ENCODE measurements around the gene UBQLN1. TPM values are rescaled to one million over a fixed set of nuclear protein-coding genes. Genes with fewer than 3 reads are reported as not detected.

The UBQLN1 gene
- polyA plus RNA-seq, 1 of the 3 experiments (the other 2 are of a cell fraction) = 60.3 TPM

DNA sequence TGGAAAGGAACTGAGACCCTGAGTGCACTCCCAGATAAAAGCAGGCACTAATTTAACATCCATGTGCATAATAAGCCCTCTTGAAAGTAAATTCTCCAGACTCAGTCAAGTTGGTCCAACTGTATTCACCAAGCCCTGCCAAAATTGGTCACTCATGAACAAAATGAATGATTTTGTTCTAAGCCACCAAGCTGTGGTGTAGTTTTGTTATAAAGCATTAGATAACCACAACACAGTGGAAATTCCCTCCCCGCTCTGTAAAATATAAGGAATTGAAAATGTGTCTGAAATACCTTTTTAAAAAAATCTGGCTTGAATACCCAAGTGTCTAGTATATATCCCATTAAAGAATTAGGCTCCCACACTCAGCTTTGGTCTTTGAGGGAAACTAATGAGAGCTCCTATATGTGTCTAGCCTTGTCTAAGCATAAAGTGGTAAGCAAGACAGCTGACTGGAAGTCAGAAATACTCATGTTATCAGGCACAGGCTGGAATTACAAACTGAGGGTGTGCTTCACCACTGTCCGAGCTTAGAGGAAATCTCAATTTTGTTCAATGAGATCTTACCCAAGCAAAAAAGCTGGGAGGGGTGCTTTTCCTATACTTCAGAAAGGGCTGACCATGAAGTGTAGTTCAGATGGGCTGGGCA is 51.6 kb downstream of the UBQLN1 start:
- no peaks in the 10 kb centered on the region for H4K20me1 ChIP-seq (ENCODE audit: insufficient read depth)
- POLR2A ChIA-PET = no interaction called here
- H3K9me2 ChIP-seq = no peaks in the 10 kb centered on the region
- H3K4me3 ChIP-seq (ENCODE audit: low read depth in 2 of 2, low read length in 1 of 2) = no peak overlapping the region
- H3K27me3 ChIP-seq (ENCODE audit: insufficient read depth) = no peaks in the 10 kb centered on the region
- 0 out of 2 replicates have a peak, but pooled peaks cover 5% of the 10 kb centered on the region for H3K79me2 ChIP-seq (ENCODE audit: insufficient read depth)
- CTCF ChIA-PET = no interaction called here
- H3K4me1 ChIP-seq (ENCODE audit: control insufficient read depth in 1 of 2, insufficient read depth in 2 of 2, low read depth in 1 of 2, low read length in 1 of 2) = no peaks in the 10 kb centered on the region
- no peak for DNase-seq
- H3K9ac ChIP-seq = no peak overlapping the region
- no peaks in the 10 kb centered on the region for H3K9me3 ChIP-seq
- peaks cover 79 to 83% of the 10 kb centered on the region in 2 experiments for H3K36me3 ChIP-seq (replicated peaks in 1 of 2; ENCODE audit: control insufficient read depth in 1 of 2, insufficient read depth in 2 of 2, low read length in 1 of 2)
- no peak overlapping the region for H3K27ac ChIP-seq (ENCODE audit: low read depth in 2 of 2, low read length in 1 of 2)
- H2AFZ ChIP-seq (ENCODE audit: low read depth) = no peak overlapping the region
- H3K4me2 ChIP-seq = no peak overlapping the region
- H3F3A ChIP-seq (replicated peaks; ENCODE audit: insufficient read depth) = peaks cover 5% of the 10 kb centered on the region
- 98% methylated on average over 2 of the region's 2 CpGs for WGBS (ENCODE audit: low lambda C conversion rate)
- no peak for TF ChIP-seq RCOR1 (IDR thresholded peaks at IDR 0.05; ENCODE audit: low read length)
- TF ChIP-seq, protein P1, sequence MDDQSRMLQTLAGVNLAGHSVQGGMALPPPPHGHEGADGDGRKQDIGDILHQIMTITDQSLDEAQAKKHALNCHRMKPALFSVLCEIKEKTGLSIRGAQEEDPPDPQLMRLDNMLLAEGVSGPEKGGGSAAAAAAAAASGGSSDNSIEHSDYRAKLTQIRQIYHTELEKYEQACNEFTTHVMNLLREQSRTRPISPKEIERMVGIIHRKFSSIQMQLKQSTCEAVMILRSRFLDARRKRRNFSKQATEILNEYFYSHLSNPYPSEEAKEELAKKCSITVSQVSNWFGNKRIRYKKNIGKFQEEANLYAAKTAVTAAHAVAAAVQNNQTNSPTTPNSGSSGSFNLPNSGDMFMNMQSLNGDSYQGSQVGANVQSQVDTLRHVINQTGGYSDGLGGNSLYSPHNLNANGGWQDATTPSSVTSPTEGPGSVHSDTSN (IDR thresholded peaks at IDR 0.05) = no peak
- TF ChIP-seq, protein P2, sequence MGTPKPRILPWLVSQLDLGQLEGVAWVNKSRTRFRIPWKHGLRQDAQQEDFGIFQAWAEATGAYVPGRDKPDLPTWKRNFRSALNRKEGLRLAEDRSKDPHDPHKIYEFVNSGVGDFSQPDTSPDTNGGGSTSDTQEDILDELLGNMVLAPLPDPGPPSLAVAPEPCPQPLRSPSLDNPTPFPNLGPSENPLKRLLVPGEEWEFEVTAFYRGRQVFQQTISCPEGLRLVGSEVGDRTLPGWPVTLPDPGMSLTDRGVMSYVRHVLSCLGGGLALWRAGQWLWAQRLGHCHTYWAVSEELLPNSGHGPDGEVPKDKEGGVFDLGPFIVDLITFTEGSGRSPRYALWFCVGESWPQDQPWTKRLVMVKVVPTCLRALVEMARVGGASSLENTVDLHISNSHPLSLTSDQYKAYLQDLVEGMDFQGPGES (IDR thresholded peaks at IDR 0.05; ENCODE audit: low read depth, low read length) = no peak
- no peak for TF ChIP-seq NRF1 (IDR thresholded peaks at IDR 0.05; ENCODE audit: low read depth, low read length)
- no peak for TF ChIP-seq RFX5 (IDR thresholded peaks at IDR 0.05; ENCODE audit: low read length)
- TF ChIP-seq EZH2phosphoT487 (IDR thresholded peaks at IDR 0.05; ENCODE audit: borderline replicate concordance, low read depth) = no peak
- no peak for TF ChIP-seq MEF2A (IDR thresholded peaks at IDR 0.05; ENCODE audit: borderline replicate concordance, low read depth)

DNA sequence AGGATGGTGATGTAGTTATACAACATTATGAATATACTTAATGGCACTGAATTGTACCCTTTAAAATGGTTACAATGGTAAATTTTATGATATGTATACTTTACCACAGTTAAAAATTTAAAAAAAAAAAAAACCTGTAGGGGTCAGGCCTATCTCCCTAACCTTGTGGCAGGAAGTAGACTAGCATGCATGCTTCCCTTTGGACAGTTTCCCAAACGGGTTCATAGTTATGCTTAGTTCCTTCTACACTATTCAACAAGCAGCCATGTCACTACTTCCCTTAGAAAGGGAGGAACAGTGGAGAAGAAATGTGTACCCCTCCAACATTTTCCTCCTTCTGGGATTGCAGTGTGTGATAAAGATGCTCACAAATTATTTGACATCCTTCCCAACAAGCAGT is 52.3 kb downstream of the UBQLN1 start:
- Histone ChIP-seq H3K36me3 (replicated peaks in 1 of 2; ENCODE audit: control insufficient read depth in 1 of 2, insufficient read depth in 2 of 2, low read length in 1 of 2) (peaks cover 74 to 76% of the 10 kb centered on the region in 2 experiments), H3F3A (replicated peaks; ENCODE audit: insufficient read depth) (peaks cover 5% of the 10 kb centered on the region), H3K27ac (ENCODE audit: low read depth in 2 of 2, low read length in 1 of 2) (no peak overlapping the region), H3K27me3 (ENCODE audit: insufficient read depth) (no peaks in the 10 kb centered on the region), H3K4me2 (no peak overlapping the region), H4K20me1 (ENCODE audit: insufficient read depth) (no peaks in the 10 kb centered on the region), H3K9ac (no peak overlapping the region), H3K4me3 (ENCODE audit: low read depth in 2 of 2, low read length in 1 of 2) (no peak overlapping the region), H3K9me3 (no peaks in the 10 kb centered on the region), H3K4me1 (ENCODE audit: control insufficient read depth in 1 of 2, insufficient read depth in 2 of 2, low read depth in 1 of 2, low read length in 1 of 2) (peaks cover 0 to 2% of the 10 kb centered on the region in 2 experiments; a peak in 1 of 4 replicates), H3K9me2 (no peaks in the 10 kb centered on the region), H2AFZ (ENCODE audit: low read depth) (no peak overlapping the region), H3K79me2 (ENCODE audit: insufficient read depth) (no peaks in the 10 kb centered on the region)
- no peak for DNase-seq
- no peak for TF ChIP-seq NFIC (IDR thresholded peaks at IDR 0.05; ENCODE audit: borderline replicate concordance)
- TF ChIP-seq TCF12 (IDR thresholded peaks at IDR 0.05) = no peak
- TF ChIP-seq, protein P3, sequence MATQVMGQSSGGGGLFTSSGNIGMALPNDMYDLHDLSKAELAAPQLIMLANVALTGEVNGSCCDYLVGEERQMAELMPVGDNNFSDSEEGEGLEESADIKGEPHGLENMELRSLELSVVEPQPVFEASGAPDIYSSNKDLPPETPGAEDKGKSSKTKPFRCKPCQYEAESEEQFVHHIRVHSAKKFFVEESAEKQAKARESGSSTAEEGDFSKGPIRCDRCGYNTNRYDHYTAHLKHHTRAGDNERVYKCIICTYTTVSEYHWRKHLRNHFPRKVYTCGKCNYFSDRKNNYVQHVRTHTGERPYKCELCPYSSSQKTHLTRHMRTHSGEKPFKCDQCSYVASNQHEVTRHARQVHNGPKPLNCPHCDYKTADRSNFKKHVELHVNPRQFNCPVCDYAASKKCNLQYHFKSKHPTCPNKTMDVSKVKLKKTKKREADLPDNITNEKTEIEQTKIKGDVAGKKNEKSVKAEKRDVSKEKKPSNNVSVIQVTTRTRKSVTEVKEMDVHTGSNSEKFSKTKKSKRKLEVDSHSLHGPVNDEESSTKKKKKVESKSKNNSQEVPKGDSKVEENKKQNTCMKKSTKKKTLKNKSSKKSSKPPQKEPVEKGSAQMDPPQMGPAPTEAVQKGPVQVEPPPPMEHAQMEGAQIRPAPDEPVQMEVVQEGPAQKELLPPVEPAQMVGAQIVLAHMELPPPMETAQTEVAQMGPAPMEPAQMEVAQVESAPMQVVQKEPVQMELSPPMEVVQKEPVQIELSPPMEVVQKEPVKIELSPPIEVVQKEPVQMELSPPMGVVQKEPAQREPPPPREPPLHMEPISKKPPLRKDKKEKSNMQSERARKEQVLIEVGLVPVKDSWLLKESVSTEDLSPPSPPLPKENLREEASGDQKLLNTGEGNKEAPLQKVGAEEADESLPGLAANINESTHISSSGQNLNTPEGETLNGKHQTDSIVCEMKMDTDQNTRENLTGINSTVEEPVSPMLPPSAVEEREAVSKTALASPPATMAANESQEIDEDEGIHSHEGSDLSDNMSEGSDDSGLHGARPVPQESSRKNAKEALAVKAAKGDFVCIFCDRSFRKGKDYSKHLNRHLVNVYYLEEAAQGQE (IDR thresholded peaks at IDR 0.05; ENCODE audit: low read depth, low read length) = no peak
- no peak for TF ChIP-seq GATA2 (CRISPR knock-in tag; IDR thresholded peaks at IDR 0.05)
- no peak for TF ChIP-seq RAD21 (IDR thresholded peaks at IDR 0.05; ENCODE audit: low read length)
- no peak for TF ChIP-seq SMC3 (IDR thresholded peaks at IDR 0.05; ENCODE audit: low read depth, low read length)
- TF ChIP-seq, protein P4, sequence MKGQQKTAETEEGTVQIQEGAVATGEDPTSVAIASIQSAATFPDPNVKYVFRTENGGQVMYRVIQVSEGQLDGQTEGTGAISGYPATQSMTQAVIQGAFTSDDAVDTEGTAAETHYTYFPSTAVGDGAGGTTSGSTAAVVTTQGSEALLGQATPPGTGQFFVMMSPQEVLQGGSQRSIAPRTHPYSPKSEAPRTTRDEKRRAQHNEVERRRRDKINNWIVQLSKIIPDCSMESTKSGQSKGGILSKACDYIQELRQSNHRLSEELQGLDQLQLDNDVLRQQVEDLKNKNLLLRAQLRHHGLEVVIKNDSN (IDR thresholded peaks at IDR 0.05; ENCODE audit: borderline replicate concordance, low read depth) = no peak
- TF ChIP-seq ELF1 (IDR thresholded peaks at IDR 0.05) = no peak
- no peak for TF ChIP-seq EP300 (IDR thresholded peaks at IDR 0.05; ENCODE audit: borderline replicate concordance in 1 of 2, low read depth in 1 of 2, low read length in 1 of 2)
- no peak for TF ChIP-seq POLR2AphosphoS5 (IDR thresholded peaks at IDR 0.05; ENCODE audit: low read depth, low read length)
- TF ChIP-seq GABPA (IDR thresholded peaks at IDR 0.05; ENCODE audit: low read depth) = no peak
- TF ChIP-seq MEF2A (IDR thresholded peaks at IDR 0.05; ENCODE audit: borderline replicate concordance, low read depth) = no peak
- TF ChIP-seq RXRA (IDR thresholded peaks at IDR 0.05; ENCODE audit: borderline replicate concordance, low read depth) = no peak
- no peak for TF ChIP-seq FOSL2 (IDR thresholded peaks at IDR 0.05; ENCODE audit: borderline replicate concordance, low read depth)
- WGBS (ENCODE audit: low lambda C conversion rate) = 94% methylated on average over 1 of the region's 1 CpG
- CTCF ChIA-PET = no interaction called here
- POLR2A ChIA-PET = no interaction called here
